NCI-H2196 (cell line): ENCODE results near the gene TMPRSS12.
"Not testable (repeated sequence)": the region's sequence is repeated elsewhere in the genome, so short reads cannot be mapped to it uniquely, and the experiment has no call there.

Source experiments
- DNase-seq: peaks from one replicate; lab custom pipeline; 2025; ENCODE audit not compliant: unreplicated experiment; lab: John Stamatoyannopoulos, UW

TMPRSS12 gene, protein sequence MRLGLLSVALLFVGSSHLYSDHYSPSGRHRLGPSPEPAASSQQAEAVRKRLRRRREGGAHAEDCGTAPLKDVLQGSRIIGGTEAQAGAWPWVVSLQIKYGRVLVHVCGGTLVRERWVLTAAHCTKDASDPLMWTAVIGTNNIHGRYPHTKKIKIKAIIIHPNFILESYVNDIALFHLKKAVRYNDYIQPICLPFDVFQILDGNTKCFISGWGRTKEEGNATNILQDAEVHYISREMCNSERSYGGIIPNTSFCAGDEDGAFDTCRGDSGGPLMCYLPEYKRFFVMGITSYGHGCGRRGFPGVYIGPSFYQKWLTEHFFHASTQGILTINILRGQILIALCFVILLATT

DNA sequence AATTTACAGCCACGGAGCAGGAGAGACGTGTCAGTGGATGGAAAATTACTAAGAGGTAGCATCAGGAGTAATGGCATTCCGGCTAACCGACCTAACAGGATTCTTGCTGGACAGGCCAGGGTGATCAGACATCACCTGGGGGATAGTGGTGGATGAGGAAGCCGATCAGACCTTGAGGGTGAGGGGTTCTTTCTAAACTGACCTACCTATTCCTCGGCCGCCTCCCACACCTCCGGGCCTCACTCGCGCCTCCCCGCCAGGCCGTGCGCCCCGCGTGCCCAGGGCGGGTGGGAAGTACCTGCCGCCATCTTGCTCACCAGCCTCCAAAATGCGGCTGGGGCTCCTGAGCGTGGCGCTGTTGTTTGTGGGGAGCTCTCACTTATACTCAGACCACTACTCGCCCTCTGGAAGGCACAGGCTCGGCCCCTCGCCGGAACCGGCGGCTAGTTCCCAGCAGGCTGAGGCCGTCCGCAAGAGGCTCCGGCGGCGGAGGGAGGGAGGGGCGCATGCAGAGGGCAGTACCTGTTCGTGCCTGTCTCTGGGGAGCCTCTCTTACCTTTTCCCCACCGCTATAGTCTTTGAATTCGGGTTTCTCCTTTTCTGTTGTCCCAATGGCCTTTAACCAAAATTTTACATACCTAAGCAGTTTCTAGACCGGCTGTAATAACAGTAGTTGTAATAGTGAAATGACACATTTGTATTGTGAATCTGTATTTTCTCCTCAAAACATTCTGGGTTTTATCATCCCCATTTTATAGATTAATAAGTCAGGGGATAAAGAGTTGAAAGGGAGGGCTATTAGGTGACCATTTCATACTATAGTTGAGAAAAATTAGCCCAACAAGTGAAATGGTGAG lies at the start of gene TMPRSS12:
TMPRSS12 (plus strand) TSS at position 290 of the 857 bp plus-strand sequence; CDS start at position 329, 39 bp downstream.
- no peak for DNase-seq

DNA sequence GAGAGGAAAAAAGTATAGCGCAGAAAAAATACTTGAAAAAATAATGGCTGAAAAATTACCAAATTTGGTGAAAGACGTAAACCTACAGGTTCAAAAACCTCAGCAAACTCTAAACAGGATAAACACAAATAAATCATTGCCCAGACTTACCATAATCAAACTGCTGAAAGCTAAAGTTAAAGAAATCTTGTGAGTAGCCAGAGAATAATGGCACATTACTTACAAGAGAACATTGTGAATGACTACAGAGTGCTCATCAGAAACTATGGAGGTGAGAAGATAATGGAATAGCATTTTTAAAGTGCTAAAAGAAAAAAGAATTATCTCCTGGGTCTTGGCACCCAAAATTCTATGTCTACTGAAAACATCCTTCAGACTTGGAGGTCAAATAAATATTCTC lies 42.8 kb upstream of the TMPRSS12 start:
- DNase-seq: no peak

DNA sequence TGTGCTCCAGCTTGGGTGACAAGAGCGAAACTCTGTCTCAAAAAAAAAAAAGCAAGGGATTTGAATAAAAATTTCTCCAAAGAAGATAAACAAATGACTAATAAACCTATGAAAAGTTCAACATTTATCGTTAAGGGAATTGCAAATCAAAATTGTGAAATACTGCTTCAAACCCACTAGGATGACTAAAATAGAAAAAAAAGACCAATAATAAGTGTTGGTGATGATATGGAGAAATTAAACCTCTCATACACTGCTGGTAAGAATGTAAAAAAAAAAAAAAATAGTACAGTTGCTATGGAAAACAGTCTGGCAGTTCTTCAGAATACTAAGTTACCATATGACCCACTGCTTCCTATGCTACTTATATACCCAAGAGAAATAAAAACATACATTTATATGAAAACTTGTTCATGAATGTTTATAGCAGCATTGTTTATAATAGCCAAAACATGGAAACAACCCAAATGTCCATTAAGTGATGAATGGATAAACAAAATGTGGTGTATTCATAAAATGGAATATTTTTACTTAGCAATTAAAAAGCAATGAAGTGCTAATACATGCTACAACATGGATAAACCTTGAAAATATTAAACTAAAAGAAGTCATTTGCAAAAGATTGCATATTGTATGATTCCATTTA lies 39.4 kb upstream of the TMPRSS12 start:
- DNase-seq: no peak

DNA sequence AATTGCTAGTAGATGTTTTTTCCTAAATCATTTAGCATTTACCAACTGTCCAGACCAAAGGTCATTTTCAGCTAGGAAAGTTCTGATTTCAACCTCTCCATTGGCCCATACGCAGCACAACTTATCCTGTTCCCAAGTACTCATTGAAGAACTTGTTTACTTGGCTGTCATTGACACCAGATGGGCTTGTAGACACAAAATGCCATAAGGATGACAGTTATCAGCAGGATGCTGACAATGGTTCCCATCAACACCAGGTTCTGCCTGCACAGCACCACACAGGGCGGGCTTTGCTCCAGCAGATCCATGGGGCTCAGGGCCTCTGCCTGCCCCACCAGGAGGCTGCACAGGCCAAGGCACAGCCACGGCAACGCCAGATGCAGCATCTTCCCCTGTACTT lies 36.5 kb upstream of the TMPRSS12 start:
- DNase-seq: no peak

DNA sequence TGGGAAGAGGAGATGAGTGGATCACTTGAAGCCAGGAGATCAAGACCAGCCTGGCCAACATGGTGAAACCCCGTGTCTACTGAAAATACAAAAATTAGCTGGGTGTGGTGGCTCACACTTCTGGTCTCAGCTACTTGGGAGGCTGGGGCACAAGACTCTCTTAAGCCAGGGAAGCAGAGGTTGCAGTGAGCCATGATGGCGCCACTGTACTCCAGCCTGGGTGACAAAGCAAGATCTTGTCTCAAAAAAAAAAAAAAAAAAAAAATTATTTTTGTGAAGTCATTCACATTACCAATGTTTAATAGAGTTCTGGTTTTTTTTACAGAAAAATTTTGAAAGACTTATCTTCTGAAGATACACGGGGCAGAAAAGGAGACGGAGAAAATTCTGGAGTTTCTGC lies 33.6 kb upstream of the TMPRSS12 start:
- DNase-seq: not testable (repeated sequence)

DNA sequence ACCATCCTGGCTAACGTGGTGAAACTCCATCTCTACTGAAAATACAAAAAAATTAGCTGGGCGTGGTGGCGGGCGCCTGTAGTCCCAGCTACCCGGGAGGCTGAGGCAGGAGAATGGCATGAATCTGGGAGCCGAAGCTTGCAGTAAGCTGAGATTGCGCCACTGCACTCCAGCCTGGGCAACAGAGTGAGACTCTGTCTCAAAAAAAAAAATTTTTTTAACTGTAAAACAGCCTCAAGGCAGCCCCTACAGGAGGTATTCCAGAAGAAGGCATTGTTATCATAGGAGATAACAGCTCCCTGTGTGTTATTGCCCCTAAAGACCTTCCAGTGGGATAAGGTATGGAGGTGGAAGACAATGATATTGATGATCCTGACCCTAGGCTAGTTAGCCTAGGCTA lies 27.8 kb upstream of the TMPRSS12 start:
- DNase-seq: not testable (repeated sequence)

DNA sequence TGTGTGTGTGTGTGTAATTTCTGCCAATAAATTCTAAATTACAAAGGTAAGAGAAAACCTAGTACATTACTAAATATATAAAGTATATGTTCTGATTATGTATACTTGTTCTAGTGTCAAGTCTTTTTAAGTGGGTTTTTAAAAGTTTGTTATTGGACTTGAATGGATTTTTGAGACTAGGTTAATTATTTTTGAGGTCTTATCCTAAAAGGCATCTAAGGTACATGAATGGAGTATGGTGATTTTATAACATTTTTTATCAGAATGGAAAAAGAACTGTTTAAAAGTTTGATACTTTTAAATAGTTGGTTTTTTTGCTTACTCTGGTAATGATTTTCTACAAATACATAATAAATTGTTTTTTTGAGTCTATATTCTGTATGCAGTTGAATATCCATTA lies 22.5 kb upstream of the TMPRSS12 start:
- DNase-seq: no peak

DNA sequence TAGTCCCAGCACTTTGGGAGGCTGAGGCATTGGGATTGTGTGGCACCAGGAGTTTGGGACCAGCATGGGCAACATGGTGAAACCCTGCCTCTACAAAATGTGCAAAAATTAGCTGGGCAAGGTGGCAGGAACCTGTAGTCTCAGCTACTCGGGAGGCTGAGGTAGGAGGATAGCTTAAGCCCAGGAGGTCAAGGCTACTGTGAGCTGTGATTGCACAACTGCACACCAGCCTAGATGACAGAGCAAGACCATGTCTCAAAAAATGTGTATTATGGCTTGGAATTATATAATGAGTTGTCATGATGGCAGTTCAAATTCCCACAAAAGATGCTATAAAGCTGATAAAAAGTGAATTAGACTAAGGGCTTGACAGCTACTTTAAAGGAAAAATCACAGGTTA lies 20.6 kb upstream of the TMPRSS12 start:
- no peak for DNase-seq

DNA sequence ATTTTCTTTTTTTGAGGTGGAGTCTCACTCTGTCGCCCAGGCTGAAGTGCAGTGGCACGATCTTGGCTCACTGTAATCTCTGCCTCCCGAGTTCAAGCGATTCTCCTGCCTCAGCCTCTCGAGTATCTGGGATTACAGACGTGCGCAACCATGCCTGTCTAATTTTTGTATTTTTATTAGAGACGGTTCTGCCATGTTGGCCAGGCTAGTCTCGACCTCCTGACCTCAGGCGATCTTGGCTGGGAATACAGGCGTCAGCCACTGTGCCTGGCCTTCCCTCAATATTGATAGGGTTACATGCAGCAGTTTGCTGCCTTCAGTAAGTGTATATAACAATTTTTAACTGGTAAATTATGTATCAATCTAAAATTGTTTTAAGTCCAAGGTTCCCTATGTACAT lies 19.0 kb upstream of the TMPRSS12 start:
- DNase-seq: not testable (repeated sequence)

DNA sequence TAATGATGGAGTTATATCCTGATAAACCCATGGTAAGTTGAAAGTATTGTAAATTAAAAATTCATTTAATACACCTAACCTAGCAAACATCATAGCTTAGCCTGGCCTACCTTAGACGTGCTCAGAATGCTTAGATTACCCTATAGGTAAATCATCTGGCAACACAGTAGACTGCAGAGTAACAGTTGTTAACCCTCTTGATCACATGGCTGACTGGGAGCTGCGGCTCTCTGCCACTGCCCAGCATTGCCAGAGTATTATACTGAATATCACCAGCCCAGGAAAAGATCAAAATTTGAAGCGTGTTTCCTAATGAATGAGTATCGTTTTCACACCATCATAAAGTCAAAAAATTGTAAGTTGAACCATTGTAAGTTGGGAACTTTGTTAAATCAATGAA lies 17.8 kb upstream of the TMPRSS12 start:
- no peak for DNase-seq

DNA sequence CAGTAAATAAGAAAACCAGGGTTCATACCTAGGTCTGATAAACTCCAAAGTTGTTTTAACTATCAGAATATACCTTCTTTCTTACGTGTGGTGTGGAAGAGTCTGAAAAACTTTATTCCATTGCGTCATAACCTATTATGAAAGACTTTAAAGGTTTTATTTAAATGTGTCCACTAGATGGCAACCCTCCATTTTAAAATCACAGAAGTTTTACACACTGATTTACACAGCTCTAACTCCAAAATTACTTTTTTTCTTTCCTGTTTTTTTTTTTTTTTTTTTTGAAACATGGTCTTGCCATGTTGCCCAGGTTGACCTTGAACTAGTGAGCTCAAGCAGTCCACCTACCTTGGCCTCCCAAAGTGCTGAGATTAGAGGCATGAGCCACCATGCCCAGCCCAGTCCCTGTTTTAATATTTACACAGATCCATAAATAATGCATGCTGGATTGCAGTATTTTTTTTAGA lies 17.3 kb upstream of the TMPRSS12 start:
- peak; percentile 45 for DNase-seq

DNA sequence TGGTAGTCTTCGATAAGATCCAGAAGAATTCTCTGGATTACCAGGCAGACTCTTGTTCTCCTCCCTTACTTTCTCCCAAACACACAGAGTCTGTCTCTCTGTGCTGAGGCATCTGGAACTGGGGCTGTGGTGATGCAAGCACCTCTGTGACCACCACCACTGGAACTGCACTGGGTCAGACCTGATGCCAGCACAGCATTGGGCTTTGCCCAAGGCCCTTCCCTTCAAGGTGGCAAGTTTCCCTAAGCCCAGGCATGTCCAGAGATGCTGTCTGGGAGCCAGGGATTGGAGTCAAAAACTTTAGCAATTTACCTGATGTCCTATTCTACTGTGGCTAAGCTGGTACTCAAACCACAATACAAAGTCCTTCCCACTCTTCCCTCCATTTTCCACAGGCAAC lies 14.6 kb upstream of the TMPRSS12 start:
- DNase-seq: no peak

DNA sequence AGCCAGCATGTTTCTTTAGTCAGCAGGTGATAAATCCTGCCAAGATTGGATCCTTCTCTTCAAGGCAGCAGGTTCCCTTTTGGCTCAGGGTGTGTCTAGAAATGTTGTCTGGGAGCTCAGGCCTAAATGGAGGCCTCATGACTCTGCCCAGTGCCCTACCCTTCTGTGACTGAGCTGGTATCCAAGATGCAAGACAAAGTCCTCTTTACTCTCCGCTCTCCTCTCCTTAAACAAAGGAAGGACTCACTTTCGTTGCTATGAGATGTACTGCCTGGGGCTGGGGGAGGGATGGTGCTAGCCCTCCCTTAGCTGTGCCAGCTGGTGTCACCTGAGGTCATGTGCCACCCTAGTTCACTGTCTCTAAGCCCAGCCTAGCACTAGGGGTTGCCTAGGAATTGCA lies 13.8 kb upstream of the TMPRSS12 start:
- no peak for DNase-seq

DNA sequence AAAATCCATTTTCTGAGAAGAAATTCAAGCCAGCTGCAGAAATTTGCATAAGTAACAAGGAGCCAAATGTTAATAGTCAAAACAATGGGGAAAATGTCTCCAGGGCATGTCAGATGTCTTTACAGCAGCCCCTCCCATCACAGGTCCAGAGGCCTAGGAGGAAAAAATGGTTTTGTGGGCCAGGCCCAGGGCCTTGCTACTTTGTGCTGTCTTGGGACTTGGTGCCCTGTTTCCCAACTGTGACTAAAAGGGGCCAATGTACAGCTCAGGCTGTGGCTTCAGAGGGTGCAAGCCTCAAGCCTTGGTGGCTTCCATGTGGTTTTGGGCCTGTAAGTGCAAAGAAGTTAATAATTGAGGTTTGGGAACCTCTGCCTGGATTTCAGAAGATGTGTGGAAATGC lies 8.9 kb upstream of the TMPRSS12 start:
- not testable (repeated sequence) for DNase-seq

DNA sequence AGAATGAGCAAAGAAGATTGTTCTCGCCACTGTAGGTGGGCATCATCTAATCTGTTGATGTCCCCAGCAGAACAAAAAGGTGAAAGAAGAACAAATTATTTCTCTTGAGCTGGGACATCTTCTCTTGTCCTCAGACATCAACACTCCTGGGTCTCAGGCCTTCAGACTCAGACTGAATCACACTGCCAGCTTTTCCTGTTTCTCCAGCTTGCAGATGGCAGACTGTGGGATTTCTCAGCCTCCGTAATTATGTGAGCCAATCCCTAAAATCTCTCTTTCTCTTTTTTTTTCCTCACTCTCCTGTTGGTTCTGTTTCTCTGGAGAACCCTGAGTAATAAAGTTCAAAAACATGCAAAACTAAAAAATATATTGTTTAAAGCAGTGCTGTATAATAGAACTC lies 3.7 kb upstream of the TMPRSS12 start:
- DNase-seq: no peak

DNA sequence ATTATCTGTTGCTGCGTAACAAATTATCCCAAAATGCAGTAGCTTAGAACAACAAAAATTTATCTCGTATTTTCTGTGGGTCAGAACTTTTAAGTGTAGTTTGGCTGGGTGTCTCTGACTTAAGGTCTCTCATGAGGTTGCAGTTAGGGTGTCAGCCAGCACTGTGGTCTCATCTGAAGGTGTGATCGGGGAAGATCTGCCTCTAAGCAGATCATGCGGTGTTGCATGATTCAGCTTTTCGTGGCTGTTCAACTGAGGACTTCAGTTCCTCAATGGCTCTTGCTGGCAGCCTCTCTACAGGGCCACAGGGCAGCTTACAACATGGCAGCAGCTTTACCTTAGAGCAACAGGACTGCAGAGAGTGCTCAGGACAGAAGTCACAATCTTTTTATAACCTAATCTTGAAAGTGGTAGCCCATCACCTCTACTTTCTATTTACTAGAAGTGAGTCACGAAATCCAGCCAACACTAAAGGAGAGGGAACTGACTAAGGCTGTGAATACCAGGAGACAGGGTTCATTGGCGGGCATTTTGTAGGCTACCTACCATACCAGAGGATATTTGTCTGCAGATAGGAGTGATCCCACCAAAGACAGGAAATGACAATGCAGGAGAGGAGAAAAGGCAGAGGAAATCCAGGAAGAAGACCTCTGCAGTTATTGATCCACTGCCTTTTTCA lies 1.8 kb upstream of the TMPRSS12 start:
- DNase-seq: no peak

DNA sequence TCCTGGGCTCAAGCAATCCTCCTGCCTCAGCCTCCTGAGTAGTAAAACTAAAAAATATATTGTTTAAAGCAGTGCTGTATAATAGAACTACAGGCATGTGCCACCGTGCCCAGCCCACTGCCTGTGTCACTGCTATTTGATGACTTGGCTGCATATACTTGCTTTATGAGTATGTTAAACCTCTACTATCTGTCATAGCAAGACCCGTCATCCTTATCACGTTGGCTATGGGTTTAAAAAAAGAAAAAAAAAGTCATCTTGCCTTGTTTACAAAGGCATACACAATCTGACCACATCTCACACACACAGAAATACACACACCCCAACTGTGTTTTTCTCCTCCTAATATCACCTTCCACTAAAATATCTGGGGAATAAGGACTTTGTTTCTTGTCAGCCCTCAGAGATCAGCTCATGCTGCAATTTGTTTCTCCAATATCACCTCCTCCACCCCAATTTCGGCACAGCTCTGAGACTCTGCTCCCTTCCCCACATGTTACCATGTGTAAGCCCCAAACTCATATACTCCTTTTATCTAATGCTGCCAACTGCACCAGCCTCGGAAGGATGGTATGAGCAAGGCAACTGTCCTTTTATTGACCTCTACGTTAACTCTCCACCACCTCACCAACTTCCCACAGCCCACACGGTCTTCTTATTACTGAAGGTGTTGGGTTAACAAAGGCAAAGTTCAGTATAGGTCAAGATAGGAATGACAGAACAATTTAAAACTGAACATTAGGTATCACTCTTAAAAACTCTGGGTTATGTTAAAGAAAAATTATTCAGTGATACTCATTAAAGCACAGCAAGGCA lies 802 bp upstream of the TMPRSS12 start:
- DNase-seq: no peak

DNA sequence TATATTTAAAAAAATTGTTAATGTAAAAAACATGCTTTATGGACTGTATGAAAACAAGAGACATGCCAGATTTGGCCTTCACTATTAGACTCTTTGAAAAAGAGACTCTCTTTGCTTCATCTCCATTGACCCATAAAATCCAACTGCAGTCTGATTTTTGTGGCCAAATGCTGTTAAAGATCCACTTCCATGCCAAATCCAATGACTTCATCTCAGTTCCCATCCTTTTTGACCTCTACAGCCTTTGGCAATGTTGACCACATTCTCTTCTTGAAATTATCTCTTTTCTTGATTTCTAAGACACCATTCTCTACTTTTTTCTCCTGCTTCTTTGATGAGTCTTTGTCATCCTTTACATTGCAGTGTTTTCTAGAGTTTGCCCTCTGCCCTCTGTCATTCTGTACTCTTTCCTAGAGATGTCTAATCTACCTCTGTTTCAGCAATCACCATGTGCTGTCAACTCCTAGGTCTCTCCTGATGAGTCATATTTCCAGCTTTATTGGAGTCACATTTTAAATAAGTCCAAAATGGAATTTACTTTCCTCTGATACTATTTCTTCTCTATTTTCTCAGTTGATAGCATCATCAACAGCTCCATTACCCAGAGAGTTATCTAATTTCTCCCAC lies 2.4 kb downstream of the TMPRSS12 start:
- no peak for DNase-seq

DNA sequence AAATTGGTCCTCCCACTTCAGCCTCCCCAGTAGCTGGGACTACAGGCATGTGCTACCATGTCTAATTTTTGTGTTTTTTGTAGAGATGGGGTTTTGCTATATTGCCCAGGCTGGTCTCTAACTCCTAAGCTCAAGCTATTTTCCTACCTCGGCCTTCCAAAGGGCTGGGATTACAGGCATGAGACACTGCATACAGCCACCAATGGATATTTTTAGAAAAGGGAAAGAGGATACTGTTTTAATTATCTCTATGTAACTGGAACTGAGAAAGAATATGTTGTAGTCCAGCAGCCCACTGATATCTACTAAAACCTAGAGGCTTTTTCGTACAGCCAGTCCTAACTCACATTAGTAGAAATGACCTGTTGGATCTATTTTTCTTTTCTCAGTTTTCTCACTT lies 6.2 kb downstream of the TMPRSS12 start:
- DNase-seq: no peak

DNA sequence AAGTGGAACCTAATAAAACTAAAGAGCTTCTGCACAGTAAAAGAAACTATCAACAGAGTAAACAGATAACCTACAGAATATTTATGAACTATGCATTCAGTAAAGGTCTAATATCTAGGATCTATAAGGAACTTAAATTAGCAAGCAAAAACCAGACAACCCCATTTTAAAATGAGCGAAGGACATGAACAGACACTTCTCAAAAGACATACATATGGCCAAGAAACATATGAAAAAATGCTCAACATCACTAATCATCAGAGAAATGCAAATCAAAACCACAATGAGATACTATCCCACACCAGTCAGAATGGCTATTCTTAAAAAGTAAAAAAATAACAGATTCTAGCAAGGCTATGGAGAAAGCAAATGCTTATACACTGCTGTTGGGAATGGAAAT lies 12.5 kb downstream of the TMPRSS12 start:
- DNase-seq: not testable (repeated sequence)
